Ishikawa (cell line): ENCODE results near the gene TEX10.

Experiments used
- CEBPB ChIP-seq: IDR thresholded peaks from 2 replicates; pipeline ENCODE4 v1.6.1; 2012
- CREB1 ChIP-seq: IDR thresholded peaks from 2 replicates; pipeline ENCODE4 v1.6.1; 2012; ENCODE audit warnings: low read depth
- EGR1 ChIP-seq: IDR thresholded peaks from 2 replicates; pipeline ENCODE4 v1.6.1; 2012
- EP300 ChIP-seq: IDR thresholded peaks from 2 replicates; pipeline ENCODE4 v1.6.1; 2012; ENCODE audit warnings: borderline replicate concordance
- FOXM1 ChIP-seq: IDR thresholded peaks from 2 replicates; pipeline ENCODE4 v1.6.1; 2012; ENCODE audit warnings: low read depth, borderline replicate concordance
- NFIC ChIP-seq: IDR thresholded peaks from 2 replicates; pipeline ENCODE4 v1.6.1; 2012
- RAD21 ChIP-seq: IDR thresholded peaks from 2 replicates; pipeline ENCODE4 v1.6.1; 2012; ENCODE audit warnings: low read depth
- TAF1 ChIP-seq: IDR thresholded peaks from 2 replicates; pipeline ENCODE4 v1.6.1; 2012; ENCODE audit warnings: low read depth, mild to moderate bottlenecking
- TCF12 ChIP-seq: IDR thresholded peaks from 2 replicates; pipeline ENCODE4 v1.6.1; 2012; ENCODE audit warnings: low read depth
- TEAD4 ChIP-seq: IDR thresholded peaks from 2 replicates; pipeline ENCODE4 v1.6.1; 2012
- YY1 ChIP-seq: IDR thresholded peaks from 2 replicates; pipeline ENCODE4 v1.6.1; 2012; ENCODE audit warnings: low read depth
- ZBTB7A ChIP-seq: IDR thresholded peaks from 2 replicates; pipeline ENCODE4 v1.6.1; 2012; ENCODE audit warnings: low read depth
- TF ChIP-seq, protein P1 (sequence below): IDR thresholded peaks from 2 replicates; pipeline ENCODE4 v1.6.1; 2012; ENCODE audit warnings: low read depth, mild to moderate bottlenecking
- TF ChIP-seq, protein P2 (sequence below): IDR thresholded peaks from 2 replicates; pipeline ENCODE4 v1.6.1; 2012
- TF ChIP-seq, protein P3 (sequence below): IDR thresholded peaks from 2 replicates; pipeline ENCODE4 v1.6.1; 2012

The TEX10 gene

DNA sequence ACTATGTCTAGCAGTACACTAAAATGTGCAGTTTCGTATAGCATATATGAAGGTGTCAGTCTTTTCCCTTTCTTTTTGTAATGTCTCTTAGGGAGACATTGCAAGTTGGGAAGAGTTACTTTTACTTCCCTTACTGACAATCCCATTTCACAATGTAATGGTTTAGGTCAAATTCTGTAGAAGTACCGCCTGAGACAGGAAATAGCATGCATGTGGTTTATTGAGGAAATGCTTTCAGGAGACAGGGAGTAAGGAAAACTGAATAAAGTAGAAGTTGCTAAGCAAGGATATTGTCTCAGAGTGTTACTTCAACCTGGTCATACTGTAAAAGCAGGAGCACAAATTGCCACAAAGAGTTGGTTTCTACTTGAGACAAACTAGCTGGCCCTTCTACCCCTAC is 42.1 kb upstream of the TEX10 start:
- no peak for TF ChIP-seq EGR1
- TF ChIP-seq NFIC = no peak
- no peak for TF ChIP-seq YY1
- TF ChIP-seq CEBPB = no peak
- no peak for TF ChIP-seq FOXM1
- no peak for TF ChIP-seq TCF12
- TF ChIP-seq, protein P1, sequence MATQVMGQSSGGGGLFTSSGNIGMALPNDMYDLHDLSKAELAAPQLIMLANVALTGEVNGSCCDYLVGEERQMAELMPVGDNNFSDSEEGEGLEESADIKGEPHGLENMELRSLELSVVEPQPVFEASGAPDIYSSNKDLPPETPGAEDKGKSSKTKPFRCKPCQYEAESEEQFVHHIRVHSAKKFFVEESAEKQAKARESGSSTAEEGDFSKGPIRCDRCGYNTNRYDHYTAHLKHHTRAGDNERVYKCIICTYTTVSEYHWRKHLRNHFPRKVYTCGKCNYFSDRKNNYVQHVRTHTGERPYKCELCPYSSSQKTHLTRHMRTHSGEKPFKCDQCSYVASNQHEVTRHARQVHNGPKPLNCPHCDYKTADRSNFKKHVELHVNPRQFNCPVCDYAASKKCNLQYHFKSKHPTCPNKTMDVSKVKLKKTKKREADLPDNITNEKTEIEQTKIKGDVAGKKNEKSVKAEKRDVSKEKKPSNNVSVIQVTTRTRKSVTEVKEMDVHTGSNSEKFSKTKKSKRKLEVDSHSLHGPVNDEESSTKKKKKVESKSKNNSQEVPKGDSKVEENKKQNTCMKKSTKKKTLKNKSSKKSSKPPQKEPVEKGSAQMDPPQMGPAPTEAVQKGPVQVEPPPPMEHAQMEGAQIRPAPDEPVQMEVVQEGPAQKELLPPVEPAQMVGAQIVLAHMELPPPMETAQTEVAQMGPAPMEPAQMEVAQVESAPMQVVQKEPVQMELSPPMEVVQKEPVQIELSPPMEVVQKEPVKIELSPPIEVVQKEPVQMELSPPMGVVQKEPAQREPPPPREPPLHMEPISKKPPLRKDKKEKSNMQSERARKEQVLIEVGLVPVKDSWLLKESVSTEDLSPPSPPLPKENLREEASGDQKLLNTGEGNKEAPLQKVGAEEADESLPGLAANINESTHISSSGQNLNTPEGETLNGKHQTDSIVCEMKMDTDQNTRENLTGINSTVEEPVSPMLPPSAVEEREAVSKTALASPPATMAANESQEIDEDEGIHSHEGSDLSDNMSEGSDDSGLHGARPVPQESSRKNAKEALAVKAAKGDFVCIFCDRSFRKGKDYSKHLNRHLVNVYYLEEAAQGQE = no peak
- no peak for TF ChIP-seq TEAD4
- TF ChIP-seq, protein P2, sequence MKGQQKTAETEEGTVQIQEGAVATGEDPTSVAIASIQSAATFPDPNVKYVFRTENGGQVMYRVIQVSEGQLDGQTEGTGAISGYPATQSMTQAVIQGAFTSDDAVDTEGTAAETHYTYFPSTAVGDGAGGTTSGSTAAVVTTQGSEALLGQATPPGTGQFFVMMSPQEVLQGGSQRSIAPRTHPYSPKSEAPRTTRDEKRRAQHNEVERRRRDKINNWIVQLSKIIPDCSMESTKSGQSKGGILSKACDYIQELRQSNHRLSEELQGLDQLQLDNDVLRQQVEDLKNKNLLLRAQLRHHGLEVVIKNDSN = no peak
- TF ChIP-seq EP300 = no peak
- TF ChIP-seq TAF1 = no peak
- TF ChIP-seq, protein P3, sequence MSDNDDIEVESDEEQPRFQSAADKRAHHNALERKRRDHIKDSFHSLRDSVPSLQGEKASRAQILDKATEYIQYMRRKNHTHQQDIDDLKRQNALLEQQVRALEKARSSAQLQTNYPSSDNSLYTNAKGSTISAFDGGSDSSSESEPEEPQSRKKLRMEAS = no peak
- TF ChIP-seq RAD21 = no peak
- no peak for TF ChIP-seq CREB1
- no peak for TF ChIP-seq ZBTB7A

DNA sequence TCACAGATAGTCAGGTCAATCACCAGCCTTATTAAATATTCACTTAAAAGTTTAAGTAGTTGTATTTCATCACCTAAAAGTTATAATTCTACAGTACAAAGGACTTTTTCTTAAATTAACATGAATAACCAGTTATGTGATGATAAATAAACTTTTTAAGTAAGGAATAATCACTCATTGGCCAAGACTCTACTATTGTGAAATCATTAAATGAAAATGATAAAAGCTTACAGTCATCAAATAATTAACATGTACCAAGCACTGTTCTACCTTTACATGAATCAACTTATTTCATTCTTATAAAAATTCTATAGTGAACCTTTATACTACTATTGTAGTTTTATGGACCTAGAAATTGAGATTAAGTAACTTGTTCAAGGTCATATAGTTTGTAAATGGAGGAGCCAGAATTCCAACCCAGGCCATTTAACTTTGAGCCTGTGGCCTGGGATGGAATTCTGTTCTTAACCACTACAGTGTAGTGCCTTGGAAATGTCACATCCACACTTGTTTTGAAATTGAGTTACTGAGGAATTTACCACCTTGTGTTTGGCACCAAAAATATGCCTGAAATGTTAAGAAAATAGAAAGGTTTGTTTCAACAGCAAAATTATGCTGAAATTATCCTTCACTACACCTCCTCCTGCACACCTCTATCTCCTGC is 41.4 kb upstream of the TEX10 start:
- no peak for TF ChIP-seq EGR1
- no peak for TF ChIP-seq ZBTB7A
- TF ChIP-seq CEBPB = no peak
- TF ChIP-seq, protein P2 = no peak
- no peak for TF ChIP-seq FOXM1
- TF ChIP-seq, protein P3 = no peak
- no peak for TF ChIP-seq CREB1

DNA sequence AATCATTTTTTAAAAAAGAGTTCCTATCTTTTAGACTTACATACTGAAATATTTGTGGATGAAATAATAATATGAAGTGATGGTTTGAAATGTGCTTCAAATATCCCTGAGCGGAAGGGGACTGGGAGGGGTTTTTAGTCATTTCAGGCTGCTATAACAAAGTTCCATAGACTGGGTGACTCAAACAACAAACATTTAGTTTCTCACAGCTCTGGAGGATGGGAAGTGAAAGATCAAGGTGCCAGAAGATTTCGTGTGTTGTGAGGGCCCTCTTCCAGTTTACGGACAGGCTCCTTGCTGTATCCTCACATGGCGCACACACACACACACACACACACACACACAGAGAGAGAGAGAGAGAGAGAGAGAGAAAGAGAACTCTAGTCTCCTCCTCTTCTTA is 27.1 kb upstream of the TEX10 start:
- TF ChIP-seq TCF12 = no peak
- TF ChIP-seq, protein P1 = no peak
- no peak for TF ChIP-seq YY1
- TF ChIP-seq CEBPB = no peak
- TF ChIP-seq TAF1 = no peak
- TF ChIP-seq TEAD4 = no peak
- no peak for TF ChIP-seq EP300
- TF ChIP-seq, protein P2 = no peak
- TF ChIP-seq EGR1 = no peak
- TF ChIP-seq NFIC = no peak
- TF ChIP-seq CREB1 = no peak
- TF ChIP-seq ZBTB7A = no peak
- TF ChIP-seq, protein P3 = no peak

DNA sequence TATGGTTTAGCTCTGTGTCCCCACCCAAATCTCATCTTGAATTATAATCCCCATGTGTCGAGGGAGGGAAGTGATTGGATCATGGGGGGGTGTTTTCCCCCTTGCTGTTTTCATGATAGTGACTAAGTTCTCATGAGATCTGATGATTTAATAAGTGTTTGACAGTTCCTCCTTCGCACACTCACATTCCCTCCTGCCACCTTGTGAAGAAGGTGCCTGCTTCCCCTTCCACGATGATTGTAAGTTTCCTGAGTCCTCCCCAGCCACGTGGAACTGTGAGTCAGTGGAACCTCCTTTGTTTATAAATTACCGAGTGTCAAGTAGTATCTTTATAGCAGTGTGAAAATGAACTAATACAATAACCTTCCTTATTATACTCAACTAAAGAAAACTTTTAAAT is 24.3 kb upstream of the TEX10 start:
- TF ChIP-seq TEAD4 (no peak), ZBTB7A (no peak), EGR1 (no peak), NFIC (no peak), EP300 (no peak), CEBPB (no peak), TCF12 (no peak), YY1 (no peak)
- TF ChIP-seq, protein P3 = no peak

DNA sequence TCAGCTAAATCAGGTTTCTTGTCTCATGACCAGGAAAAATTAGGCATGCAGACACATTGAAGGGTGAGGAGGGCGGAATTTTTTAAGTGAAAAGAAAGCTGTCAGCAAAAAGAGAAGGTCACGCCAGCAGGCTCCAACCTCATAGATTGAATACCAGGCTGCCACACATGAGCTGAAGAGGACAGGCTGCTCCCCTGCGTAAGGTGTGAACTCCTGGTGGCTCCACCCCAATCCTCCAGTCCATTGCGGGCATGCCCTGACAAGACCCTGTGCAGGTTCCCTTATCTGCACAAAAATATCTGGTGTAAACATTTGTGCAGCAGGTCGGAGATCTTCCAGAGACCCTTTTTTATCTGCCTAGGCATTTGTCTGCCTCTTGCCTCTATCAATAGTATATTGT is 22.9 kb upstream of the TEX10 start:
- TF ChIP-seq CREB1 (no peak), RAD21 (no peak), NFIC (no peak)

DNA sequence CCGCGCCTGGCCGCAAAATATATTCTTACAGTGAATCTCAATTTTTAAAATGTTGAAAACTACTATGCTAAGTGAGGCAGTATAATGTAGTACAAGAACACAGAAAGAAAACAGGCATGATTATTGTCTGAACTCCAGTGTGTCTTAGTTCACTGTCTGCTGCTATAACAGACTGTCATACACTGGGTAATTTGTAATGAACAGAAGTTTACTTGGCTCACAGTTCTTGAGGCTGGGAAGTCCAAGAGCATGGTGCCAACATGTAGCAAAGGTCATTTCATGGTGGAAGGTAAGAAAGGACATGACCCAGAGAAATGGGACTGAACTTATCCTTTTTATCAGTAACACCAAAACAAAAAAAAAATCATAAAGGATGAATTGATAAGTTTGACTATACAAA is 19.9 kb upstream of the TEX10 start:
- TF ChIP-seq TCF12 (no peak), CEBPB (no peak), YY1 (no peak)
- TF ChIP-seq, protein P1 = no peak
